DOHH2 (cell line): Measurements from ENCODE around the gene POLN.

Experiments used
- H3F3A ChIP-seq: fragments of 200-600 bp; sonication (generic), shearing (Covaris generic); 2 replicates; pipeline ENCODE4 v1.6.0; 2016; ENCODE audit warnings: antibody characterized with exemption, mild to moderate bottlenecking; ENCODE audit not compliant: control insufficient read depth, insufficient read depth
- H3K27ac ChIP-seq: fragments of 200-600 bp; sonication (generic); 2 replicates; pipeline ENCODE4 v1.5.1; 2014; ENCODE audit warnings: low read depth, mild to moderate bottlenecking, low read length, moderate library complexity
- H3K27me3 ChIP-seq: fragments of 200-600 bp; sonication (generic); 2 replicates; pipeline ENCODE4 v1.6.1; 2014; ENCODE audit warnings: mild to moderate bottlenecking, low read length, mixed read lengths; ENCODE audit not compliant: control insufficient read depth
- H3K36me3 ChIP-seq: fragments of 200-600 bp; sonication (generic); 2 replicates; pipeline ENCODE4 v1.6.1; 2014; ENCODE audit warnings: mild to moderate bottlenecking, low read length, moderate library complexity, mixed read lengths; ENCODE audit not compliant: control insufficient read depth
- H3K4me1 ChIP-seq: fragments of 200-600 bp; sonication (generic); 2 replicates; pipeline ENCODE4 v1.6.1; 2014; ENCODE audit warnings: mild to moderate bottlenecking, low read length, mixed read lengths; ENCODE audit not compliant: control insufficient read depth
- H3K4me2 ChIP-seq: fragments of 200-600 bp; sonication (generic); 2 replicates; pipeline ENCODE4 v1.6.0; 2014; ENCODE audit warnings: mild to moderate bottlenecking, low read length, moderate library complexity
- H3K4me3 ChIP-seq: fragments of 200-600 bp; sonication (generic); 2 replicates; pipeline ENCODE4 v1.5.1; 2014; ENCODE audit warnings: mild to moderate bottlenecking, low read length, mixed read lengths
- H3K79me2 ChIP-seq: fragments of 200-600 bp; sonication (generic); 2 replicates; pipeline ENCODE4 v1.6.1; 2014; ENCODE audit warnings: mild to moderate bottlenecking, low read length, mixed read lengths; ENCODE audit not compliant: control insufficient read depth
- H3K9me2 ChIP-seq: fragments of 200-600 bp; sonication (generic); replicated peaks from 2 replicates; pipeline ENCODE4 v1.6.1; 2014; ENCODE audit warnings: mild to moderate bottlenecking, low read length, mixed read lengths; ENCODE audit not compliant: control insufficient read depth
- H3K9me3 ChIP-seq: fragments of 200-600 bp; sonication (generic); 2 replicates; pipeline ENCODE4 v1.6.1; 2014; ENCODE audit warnings: antibody characterized with exemption, low read length, mixed read lengths; ENCODE audit not compliant: control insufficient read depth, insufficient read depth
- H4K20me1 ChIP-seq: fragments of 200-600 bp; sonication (generic); 2 replicates; pipeline ENCODE4 v1.6.0; 2014; ENCODE audit warnings: low read depth, mild to moderate bottlenecking, antibody characterized with exemption, low read length, moderate library complexity; ENCODE audit not compliant: control insufficient read depth, insufficient read depth
- EZH2phosphoT487 ChIP-seq: fragments of 200-600 bp; sonication (generic); IDR thresholded peaks from 2 replicates; pipeline ENCODE4 v1.6.1; 2017; ENCODE audit warnings: borderline replicate concordance, mild to moderate bottlenecking, antibody characterized with exemption, low read length, moderate library complexity, mixed read lengths
- TF ChIP-seq, protein P1 (sequence below): fragments of 200-600 bp; sonication (generic); IDR thresholded peaks from one replicate; pipeline ENCODE4 v1.5.1; 2014; ENCODE audit warnings: antibody characterized with exemption, mild to moderate bottlenecking, low read depth, low read length; ENCODE audit not compliant: poor library complexity, severe bottlenecking

The POLN gene

DNA sequence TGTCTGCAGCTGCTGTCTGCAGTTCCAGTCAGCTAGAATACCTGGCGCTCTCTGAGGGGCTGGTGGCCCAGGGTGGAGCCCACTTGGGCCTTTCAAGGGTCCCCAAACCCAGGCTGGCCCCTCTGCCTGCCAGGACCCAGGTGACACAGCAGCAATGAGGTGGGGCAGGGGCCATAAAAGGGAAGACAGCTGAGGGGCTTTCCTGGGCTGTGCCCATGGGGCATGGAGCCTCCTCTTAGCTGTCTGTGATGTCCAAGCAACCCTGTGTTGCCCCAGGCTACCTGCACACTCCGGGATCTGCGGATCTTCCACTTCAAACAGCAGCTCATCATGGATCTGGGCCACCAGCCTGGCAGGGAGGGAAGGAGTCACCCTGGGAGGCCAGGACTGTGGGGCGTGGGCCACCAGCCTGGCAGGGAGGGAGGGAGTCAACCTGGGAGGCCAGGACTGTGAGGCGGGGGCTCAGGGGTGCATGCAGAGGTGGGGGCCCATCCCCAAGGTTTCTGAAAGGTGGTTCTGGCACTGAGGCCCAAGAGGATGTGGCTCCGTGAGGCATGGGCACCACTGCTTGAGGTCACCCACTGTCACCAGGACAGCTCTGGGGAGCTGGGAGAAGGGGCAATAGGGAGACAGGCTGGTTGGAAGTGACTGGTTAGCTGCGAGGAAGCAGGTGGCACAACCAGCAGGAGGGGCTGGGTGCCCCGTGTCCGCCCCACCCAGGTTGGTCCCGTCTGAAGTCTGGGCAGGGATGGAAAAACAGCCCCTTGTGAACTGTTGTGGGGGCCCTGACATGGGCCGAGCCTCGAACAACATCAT, 166.5 kb downstream of the POLN start:
- Histone ChIP-seq H3K79me2 (no peaks in the 10 kb centered on the region), H3K4me1 (no peaks in the 10 kb centered on the region), H3K27ac (no peak overlapping the region), H4K20me1 (no peaks in the 10 kb centered on the region), H3K27me3 (no peaks in the 10 kb centered on the region), H3K4me2 (no peak overlapping the region), H3F3A (no peaks in the 10 kb centered on the region), H3K9me3 (no peaks in the 10 kb centered on the region), H3K36me3 (no peaks in the 10 kb centered on the region), H3K9me2 (no peaks in the 10 kb centered on the region), H3K4me3 (no peak overlapping the region)
- TF ChIP-seq, protein P1, sequence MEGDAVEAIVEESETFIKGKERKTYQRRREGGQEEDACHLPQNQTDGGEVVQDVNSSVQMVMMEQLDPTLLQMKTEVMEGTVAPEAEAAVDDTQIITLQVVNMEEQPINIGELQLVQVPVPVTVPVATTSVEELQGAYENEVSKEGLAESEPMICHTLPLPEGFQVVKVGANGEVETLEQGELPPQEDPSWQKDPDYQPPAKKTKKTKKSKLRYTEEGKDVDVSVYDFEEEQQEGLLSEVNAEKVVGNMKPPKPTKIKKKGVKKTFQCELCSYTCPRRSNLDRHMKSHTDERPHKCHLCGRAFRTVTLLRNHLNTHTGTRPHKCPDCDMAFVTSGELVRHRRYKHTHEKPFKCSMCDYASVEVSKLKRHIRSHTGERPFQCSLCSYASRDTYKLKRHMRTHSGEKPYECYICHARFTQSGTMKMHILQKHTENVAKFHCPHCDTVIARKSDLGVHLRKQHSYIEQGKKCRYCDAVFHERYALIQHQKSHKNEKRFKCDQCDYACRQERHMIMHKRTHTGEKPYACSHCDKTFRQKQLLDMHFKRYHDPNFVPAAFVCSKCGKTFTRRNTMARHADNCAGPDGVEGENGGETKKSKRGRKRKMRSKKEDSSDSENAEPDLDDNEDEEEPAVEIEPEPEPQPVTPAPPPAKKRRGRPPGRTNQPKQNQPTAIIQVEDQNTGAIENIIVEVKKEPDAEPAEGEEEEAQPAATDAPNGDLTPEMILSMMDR: no peak
- no peak for TF ChIP-seq EZH2phosphoT487

DNA sequence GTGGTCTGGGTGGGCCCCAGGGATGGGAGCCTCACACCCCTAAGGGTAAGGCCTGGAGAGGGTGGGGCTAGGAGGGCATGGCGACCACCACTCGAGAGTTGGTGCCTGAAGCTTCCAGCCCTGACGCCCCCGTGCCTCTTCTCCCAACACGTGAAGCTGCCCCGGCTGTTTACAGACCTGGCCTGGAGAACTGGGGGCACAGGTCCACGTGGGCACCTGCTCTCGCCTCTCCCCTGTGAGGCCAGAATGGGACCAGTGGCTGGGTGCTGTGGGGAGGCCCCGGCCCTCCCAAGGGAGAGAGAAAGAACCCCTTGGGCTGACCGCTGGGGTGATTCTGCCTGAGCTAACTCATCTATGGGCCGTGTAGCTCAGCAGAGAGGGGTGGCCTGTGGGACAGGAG, 167.3 kb downstream of the POLN start:
- Histone ChIP-seq H3F3A (no peaks in the 10 kb centered on the region), H3K27me3 (no peaks in the 10 kb centered on the region), H3K27ac (no peak overlapping the region), H4K20me1 (no peaks in the 10 kb centered on the region), H3K9me3 (no peaks in the 10 kb centered on the region), H3K79me2 (no peaks in the 10 kb centered on the region), H3K4me1 (no peaks in the 10 kb centered on the region), H3K4me2 (no peak overlapping the region), H3K36me3 (no peaks in the 10 kb centered on the region), H3K4me3 (no peak overlapping the region), H3K9me2 (no peaks in the 10 kb centered on the region)
- TF ChIP-seq EZH2phosphoT487: no peak
- TF ChIP-seq, protein P1: no peak

DNA sequence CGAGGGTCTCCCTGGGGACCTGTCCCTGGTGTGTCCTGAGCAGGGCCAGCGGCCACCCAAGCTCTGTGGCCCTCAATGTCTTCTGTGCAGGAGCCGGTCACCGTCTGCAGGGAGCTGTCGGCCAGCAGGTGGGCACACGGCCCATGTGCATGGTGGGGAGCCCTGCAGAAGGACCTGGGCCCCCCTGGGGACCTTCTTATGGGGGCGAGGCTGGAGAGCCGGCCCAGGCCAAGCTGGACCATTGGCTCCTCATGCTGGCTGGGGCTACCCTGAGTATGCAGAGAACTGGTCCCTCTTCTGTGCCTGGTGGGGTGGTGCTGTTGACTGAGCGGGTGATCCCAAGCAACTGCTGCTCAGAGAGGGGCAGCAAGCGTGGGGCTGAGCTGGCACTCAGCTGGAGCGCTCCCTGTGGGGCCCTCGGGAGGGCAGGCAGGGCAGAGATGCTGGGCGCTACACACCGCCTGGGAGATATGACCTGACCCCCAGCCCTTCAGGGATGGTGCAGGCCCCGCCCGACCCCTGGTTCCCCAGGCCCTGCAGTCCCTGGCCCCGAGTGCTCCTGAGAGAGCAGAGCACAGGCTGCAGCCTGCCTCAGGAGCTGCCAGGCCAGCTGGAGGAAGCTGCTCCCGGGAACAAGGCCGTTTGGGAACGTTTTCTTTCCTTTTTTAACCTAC, 168.0 kb downstream of the POLN start:
- no peaks in the 10 kb centered on the region for H3K4me1 ChIP-seq
- H3K9me2 ChIP-seq: no peaks in the 10 kb centered on the region
- no peak overlapping the region for H3K4me2 ChIP-seq
- H3K36me3 ChIP-seq: no peaks in the 10 kb centered on the region
- H4K20me1 ChIP-seq: no peaks in the 10 kb centered on the region
- no peaks in the 10 kb centered on the region for H3K79me2 ChIP-seq
- TF ChIP-seq, protein P1: no peak
- no peak for TF ChIP-seq EZH2phosphoT487
- no peaks in the 10 kb centered on the region for H3F3A ChIP-seq
- H3K27ac ChIP-seq: no peak overlapping the region
- H3K27me3 ChIP-seq: no peaks in the 10 kb centered on the region
- no peak overlapping the region for H3K4me3 ChIP-seq
- no peaks in the 10 kb centered on the region for H3K9me3 ChIP-seq
